Gastroesophageal sphincter (tissue), 4 donors: ENCODE data around the gene GABRG3. TPM values are rescaled to one million over a fixed set of nuclear protein-coding genes. Genes with fewer than 3 reads are reported as not detected.

Source experiments
- ATAC-seq: fragments of 150-250 bp; one replicate; pipeline ENCODE4 v1.9.1; 2016; ENCODE audit warnings: mild to moderate bottlenecking, moderate library complexity
- H3K27ac ChIP-seq, 4 donors: fragments of 200-600 bp; sonication (generic) in 3 of 4; 1 replicate in 3 of 4; 2 replicates in 1 of 4; pipeline ENCODE4 v1.5.1; 2016 to 2019
- H3K27me3 ChIP-seq: fragments of 200-600 bp; sonication (generic); one replicate; pipeline ENCODE4 v1.5.1; 2019
- H3K36me3 ChIP-seq, 2 donors: fragments of 200-600 bp; sonication (generic); one replicate each; pipeline ENCODE4 v1.5.1; 2019; ENCODE audit warnings: control low read depth in 1 of 2
- H3K4me1 ChIP-seq, 3 donors: fragments of 200-600 bp; sonication (generic); 1 replicate in 2 of 3; 2 replicates in 1 of 3; pipeline ENCODE4 v1.5.1; 2016 to 2019; ENCODE audit warnings: control low read depth in 2 of 3
- H3K4me3 ChIP-seq, 2 donors: fragments of 200-600 bp; sonication (generic); one replicate each; pipeline ENCODE4 v1.5.1; 2019; ENCODE audit warnings: mild to moderate bottlenecking in 1 of 2, moderate library complexity in 1 of 2
- H3K9me3 ChIP-seq, 3 donors: fragments of 200-600 bp; sonication (generic); one replicate each; pipeline ENCODE4 v1.5.1; 2017 to 2019; ENCODE audit warnings: control low read depth in 2 of 3
- EP300 ChIP-seq: sonication (generic); formaldehyde crosslinking; IDR thresholded peaks from one replicate; pipeline ENCODE4 v1.6.1; 2017; ENCODE audit warnings: antibody characterized with exemption, mild to moderate bottlenecking
- POLR2A ChIP-seq, 2 donors: fragments of 450-650 bp; IDR thresholded peaks; one replicate each; pipeline ENCODE4 v1.6.1; 2017; ENCODE audit warnings: antibody characterized with exemption in 2 of 2, mild to moderate bottlenecking in 2 of 2, moderate library complexity in 1 of 2
- POLR2AphosphoS5 ChIP-seq: sonication (generic); formaldehyde crosslinking; IDR thresholded peaks from one replicate; pipeline ENCODE4 v1.6.1; 2017; ENCODE audit warnings: antibody characterized with exemption
- WGBS, 2 donors: methylation state at CpG; one replicate each; pipeline ENCODE4 v1.1.5; 2018; ENCODE audit warnings: low coverage in 1 of 2; 5-methylcytosine and 5-hydroxymethylcytosine counted together
- total RNA-seq, 4 donors: library from RNA; depleted of rRNA; stranded (reverse); fragments of >200 nt; gene quantifications; one replicate each; pipeline ENCODE4 v1.1.0, GENCODE V29; 2016
- TF ChIP-seq, protein P1 (sequence below), 4 experiments: fragments of 200-600 bp in 2 of 4; fragments of 450-650 bp in 2 of 4; sonication (generic) in 1 of 4; IDR thresholded peaks; one replicate each; pipeline ENCODE4 v1.5.1; 2017 to 2019; ENCODE audit warnings: antibody characterized with exemption in 4 of 4, mild to moderate bottlenecking in 2 of 4, moderate library complexity in 2 of 4

The GABRG3 gene
- total RNA-seq, 4 donors from 2014 or later, result under 0.01 to 0.04 TPM; not detected in 2

GRCh38 chr15:27167738-27168137 is 196.8 kb downstream of the GABRG3 start:
- no peak for ATAC-seq
- TF ChIP-seq POLR2AphosphoS5 (no peak), POLR2A (IDR thresholded peaks at IDR 0.05) (no peak), EP300 (no peak)
- TF ChIP-seq, protein P1, sequence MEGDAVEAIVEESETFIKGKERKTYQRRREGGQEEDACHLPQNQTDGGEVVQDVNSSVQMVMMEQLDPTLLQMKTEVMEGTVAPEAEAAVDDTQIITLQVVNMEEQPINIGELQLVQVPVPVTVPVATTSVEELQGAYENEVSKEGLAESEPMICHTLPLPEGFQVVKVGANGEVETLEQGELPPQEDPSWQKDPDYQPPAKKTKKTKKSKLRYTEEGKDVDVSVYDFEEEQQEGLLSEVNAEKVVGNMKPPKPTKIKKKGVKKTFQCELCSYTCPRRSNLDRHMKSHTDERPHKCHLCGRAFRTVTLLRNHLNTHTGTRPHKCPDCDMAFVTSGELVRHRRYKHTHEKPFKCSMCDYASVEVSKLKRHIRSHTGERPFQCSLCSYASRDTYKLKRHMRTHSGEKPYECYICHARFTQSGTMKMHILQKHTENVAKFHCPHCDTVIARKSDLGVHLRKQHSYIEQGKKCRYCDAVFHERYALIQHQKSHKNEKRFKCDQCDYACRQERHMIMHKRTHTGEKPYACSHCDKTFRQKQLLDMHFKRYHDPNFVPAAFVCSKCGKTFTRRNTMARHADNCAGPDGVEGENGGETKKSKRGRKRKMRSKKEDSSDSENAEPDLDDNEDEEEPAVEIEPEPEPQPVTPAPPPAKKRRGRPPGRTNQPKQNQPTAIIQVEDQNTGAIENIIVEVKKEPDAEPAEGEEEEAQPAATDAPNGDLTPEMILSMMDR (IDR thresholded peaks at IDR 0.05), result no peak

DNA sequence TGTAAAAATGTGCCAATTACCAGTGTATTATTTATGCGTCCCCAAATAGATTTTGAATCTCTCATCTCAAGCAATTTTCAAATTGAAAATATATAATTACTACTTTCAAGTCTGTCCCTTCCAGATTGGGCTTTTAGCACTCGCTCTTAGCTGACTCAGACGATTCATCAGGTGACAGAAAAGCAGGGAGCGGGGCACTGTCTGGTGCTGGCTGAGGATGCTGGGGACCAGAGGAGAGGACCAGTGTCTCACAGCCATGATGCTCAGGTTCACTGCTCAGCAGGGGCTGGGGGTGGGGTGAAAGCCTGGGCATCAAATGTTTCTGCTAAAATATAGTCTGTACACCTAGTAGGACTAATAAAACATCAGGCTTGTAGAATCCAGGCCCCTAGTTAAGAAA is 199.9 kb downstream of the GABRG3 start:
- no peak for ATAC-seq
- H3K4me1 ChIP-seq, result no peaks in the 10 kb centered on the region
- no peak overlapping the region for H3K4me3 ChIP-seq
- no peaks in the 10 kb centered on the region for H3K27me3 ChIP-seq
- no peak overlapping the region for H3K27ac ChIP-seq
- 80 to 96% methylated on average over 1 to 2 of the region's 4 CpGs for WGBS, 2 donors
- no peaks in the 10 kb centered on the region for H3K36me3 ChIP-seq
- no peak for TF ChIP-seq EP300
- TF ChIP-seq POLR2A (IDR thresholded peaks at IDR 0.05), result no peak
- TF ChIP-seq, protein P1 (IDR thresholded peaks at IDR 0.05), result no peak
- no peak for TF ChIP-seq POLR2AphosphoS5
- H3K9me3 ChIP-seq, result peaks cover 0 to 13% (median 0%) of the 10 kb centered on the region in 3 donors

More at GRCh38 chr15:27167738-27168137, 196.8 kb downstream of the GABRG3 start:
- Histone ChIP-seq H3K27ac (no peak overlapping the region), H3K36me3 (no peaks in the 10 kb centered on the region), H3K4me3 (no peak overlapping the region), H3K9me3 (no peaks in the 10 kb centered on the region), H3K27me3 (no peaks in the 10 kb centered on the region), H3K4me1 (no peaks in the 10 kb centered on the region)
- WGBS, 2 donors, result 20% methylated on average over 1 of the region's 10 CpGs; no CpG with 5 or more reads in 1 of the 2 donors

DNA sequence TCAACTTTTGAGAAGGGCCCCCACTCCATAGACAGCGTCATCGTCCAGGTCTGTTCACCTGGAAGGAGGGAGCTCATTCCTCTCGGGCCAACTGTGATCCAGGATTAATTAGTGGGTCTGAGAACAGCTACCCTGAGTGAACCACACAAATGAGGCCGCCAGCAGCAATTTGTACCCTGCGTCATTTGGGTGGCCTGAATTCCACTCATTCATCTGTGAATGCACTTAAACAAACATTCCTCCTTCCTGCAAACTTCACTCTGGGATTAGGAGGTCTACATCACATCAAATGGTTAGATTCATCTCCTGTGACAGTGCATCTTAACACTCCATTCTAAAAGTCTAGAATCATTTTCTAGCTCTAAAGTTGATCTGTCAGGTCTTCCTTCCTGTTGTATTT is 201.8 kb downstream of the GABRG3 start:
- TF ChIP-seq POLR2A (IDR thresholded peaks at IDR 0.05) (no peak), EP300 (no peak), POLR2AphosphoS5 (no peak)
- TF ChIP-seq, protein P1 (IDR thresholded peaks at IDR 0.05), result no peak
- no peaks in the 10 kb centered on the region for H3K4me1 ChIP-seq
- H3K36me3 ChIP-seq, result no peaks in the 10 kb centered on the region
- ATAC-seq, result no peak
- no peak overlapping the region for H3K27ac ChIP-seq
- 69 to 80% methylated on average over 1 to 5 of the region's 5 CpGs for WGBS, 2 donors
- H3K27me3 ChIP-seq, result no peaks in the 10 kb centered on the region
- no peak overlapping the region for H3K4me3 ChIP-seq
- peaks cover 0 to 33% (median 0%) of the 10 kb centered on the region in 3 donors for H3K9me3 ChIP-seq

DNA sequence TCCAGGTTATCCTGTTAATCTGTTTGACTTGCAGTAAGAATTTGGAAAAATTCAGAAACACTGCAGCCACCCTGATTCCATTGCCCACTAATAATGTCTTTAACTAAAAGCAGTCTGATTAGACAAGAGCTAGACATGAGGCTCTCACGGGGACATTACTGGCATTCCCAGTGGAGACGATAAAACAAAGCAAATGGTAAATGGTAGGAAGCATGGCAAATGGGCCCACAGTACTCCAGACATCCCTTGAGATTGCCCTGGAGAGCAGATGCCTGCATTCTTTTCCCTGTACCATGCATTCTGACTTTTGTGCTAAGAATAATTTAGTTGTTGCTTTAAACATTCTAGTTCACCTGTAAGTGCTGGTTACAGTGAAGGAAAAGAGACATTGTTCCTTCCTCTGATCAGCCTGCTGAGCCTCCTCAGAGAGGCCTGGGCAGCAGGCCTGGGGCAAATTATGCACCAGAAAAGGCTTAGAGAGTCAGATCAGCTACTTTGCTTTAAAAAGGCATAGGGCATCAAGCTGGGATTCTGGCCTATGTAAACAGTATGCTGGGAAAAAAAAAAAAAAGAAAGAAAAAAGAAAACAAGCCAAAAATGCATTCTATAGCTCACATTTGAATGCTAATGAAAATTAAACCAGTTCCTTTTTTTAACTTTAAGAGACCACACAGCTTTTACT is 204.6 kb downstream of the GABRG3 start:
- Histone ChIP-seq H3K4me3 (no peak overlapping the region), H3K9me3 (peaks cover 0 to 43% (median 0%) of the 10 kb centered on the region in 3 donors), H3K27me3 (no peaks in the 10 kb centered on the region), H3K27ac (no peak overlapping the region), H3K36me3 (no peaks in the 10 kb centered on the region), H3K4me1 (no peaks in the 10 kb centered on the region)
- 67 to 76% methylated on average over 2 of the region's 2 CpGs for WGBS, 2 donors
- no peak for ATAC-seq
- TF ChIP-seq, protein P1 (IDR thresholded peaks at IDR 0.05), result no peak
- TF ChIP-seq POLR2AphosphoS5 (no peak), POLR2A (IDR thresholded peaks at IDR 0.05) (no peak), EP300 (no peak)
